Measurements from ENCODE around the gene MICB. TPM values are rescaled to one million over a fixed set of nuclear protein-coding genes. Genes with fewer than 3 reads are reported as not detected.

MICB gene
- polyA plus RNA-seq, 1 donor (not counting 4 experiments of a cell fraction or from before 2014, with no cell fraction given) = 8.6 TPM

DNA sequence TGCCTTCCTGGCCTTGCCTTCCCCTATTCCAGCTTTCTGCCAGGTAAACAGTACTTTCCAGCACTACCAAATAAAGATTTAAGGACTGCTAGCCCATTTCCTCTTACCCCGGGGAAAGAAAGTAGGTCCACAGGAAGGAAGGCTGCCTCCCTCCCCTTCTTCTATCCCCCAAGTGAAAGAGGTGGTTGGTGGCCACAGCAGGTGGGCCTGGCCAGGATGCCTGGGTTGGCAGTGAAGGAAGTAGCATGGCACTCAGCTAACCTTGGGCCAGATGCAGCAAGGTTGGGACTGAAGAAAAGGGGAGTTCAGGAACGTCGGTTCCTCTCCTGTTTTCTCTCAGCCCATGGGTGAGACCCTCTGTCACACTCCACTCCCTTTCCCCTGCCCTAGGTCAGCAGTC is 58.4 kb downstream of the MICB start:
- Histone ChIP-seq H3K36me3 (ENCODE audit: control insufficient read depth in 2 of 2, extremely low read depth in 1 of 2, insufficient read depth in 2 of 2, low read length in 2 of 2) (peaks cover 10 to 15% of the 10 kb centered on the region in 2 experiments), H4K20me1 (ENCODE audit: control insufficient read depth, extremely low read depth, insufficient read depth, low read length) (no peaks in the 10 kb centered on the region), H3K4me2 (ENCODE audit: control insufficient read depth, extremely low read depth, insufficient read depth, low read depth, low read length) (no peak overlapping the region), H3K4me3 (ENCODE audit: control insufficient read depth in 2 of 3, extremely low read depth in 1 of 3, insufficient read depth in 2 of 3, low read depth in 1 of 3, low read length in 3 of 3) (no peak overlapping the region), H3K9ac (ENCODE audit: control insufficient read depth, extremely low read depth, insufficient read depth, low read length) (no peak overlapping the region), H2AFZ (ENCODE audit: control insufficient read depth, low read length) (no peak overlapping the region), H3K9me3 (ENCODE audit: control insufficient read depth, low read depth, low read length) (no peaks in the 10 kb centered on the region), H3K79me2 (ENCODE audit: control insufficient read depth, insufficient read depth, low read length) (no peaks in the 10 kb centered on the region), H3K9me1 (ENCODE audit: control insufficient read depth, extremely low read depth, insufficient read depth, low read length) (no peaks in the 10 kb centered on the region), H3K4me1 (ENCODE audit: control insufficient read depth, extremely low read depth, insufficient read depth, low read length) (peaks cover 12% of the 10 kb centered on the region), H3K27me3 (ENCODE audit: control insufficient read depth, extremely low read depth, insufficient read depth, low read length) (no peaks in the 10 kb centered on the region), H3K27ac (ENCODE audit: control insufficient read depth, insufficient read depth, low read length) (no peak overlapping the region)
- TF ChIP-seq EZH2 (IDR thresholded peaks at IDR 0.05; ENCODE audit: low read length) = no peak
- TF ChIP-seq, protein P1, sequence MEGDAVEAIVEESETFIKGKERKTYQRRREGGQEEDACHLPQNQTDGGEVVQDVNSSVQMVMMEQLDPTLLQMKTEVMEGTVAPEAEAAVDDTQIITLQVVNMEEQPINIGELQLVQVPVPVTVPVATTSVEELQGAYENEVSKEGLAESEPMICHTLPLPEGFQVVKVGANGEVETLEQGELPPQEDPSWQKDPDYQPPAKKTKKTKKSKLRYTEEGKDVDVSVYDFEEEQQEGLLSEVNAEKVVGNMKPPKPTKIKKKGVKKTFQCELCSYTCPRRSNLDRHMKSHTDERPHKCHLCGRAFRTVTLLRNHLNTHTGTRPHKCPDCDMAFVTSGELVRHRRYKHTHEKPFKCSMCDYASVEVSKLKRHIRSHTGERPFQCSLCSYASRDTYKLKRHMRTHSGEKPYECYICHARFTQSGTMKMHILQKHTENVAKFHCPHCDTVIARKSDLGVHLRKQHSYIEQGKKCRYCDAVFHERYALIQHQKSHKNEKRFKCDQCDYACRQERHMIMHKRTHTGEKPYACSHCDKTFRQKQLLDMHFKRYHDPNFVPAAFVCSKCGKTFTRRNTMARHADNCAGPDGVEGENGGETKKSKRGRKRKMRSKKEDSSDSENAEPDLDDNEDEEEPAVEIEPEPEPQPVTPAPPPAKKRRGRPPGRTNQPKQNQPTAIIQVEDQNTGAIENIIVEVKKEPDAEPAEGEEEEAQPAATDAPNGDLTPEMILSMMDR (optimal IDR thresholded peaks at IDR 0.05 in 1 of 3, IDR thresholded peaks at IDR 0.05 in 1 of 3, conservative IDR thresholded peaks at IDR 0.05 in 1 of 3; ENCODE audit: extremely low read depth in 1 of 3, insufficient read depth in 2 of 3, low read length in 3 of 3) = no peak
- DNase-seq (ENCODE audit: low read depth, low spot score) = no peak
- FAIRE-seq = no peak
- dilution Hi-C loops (cut with MboI; ENCODE audit: extremely low pct_ligation_motif_present, low sequenced_read_pairs) = no loop called here

DNA sequence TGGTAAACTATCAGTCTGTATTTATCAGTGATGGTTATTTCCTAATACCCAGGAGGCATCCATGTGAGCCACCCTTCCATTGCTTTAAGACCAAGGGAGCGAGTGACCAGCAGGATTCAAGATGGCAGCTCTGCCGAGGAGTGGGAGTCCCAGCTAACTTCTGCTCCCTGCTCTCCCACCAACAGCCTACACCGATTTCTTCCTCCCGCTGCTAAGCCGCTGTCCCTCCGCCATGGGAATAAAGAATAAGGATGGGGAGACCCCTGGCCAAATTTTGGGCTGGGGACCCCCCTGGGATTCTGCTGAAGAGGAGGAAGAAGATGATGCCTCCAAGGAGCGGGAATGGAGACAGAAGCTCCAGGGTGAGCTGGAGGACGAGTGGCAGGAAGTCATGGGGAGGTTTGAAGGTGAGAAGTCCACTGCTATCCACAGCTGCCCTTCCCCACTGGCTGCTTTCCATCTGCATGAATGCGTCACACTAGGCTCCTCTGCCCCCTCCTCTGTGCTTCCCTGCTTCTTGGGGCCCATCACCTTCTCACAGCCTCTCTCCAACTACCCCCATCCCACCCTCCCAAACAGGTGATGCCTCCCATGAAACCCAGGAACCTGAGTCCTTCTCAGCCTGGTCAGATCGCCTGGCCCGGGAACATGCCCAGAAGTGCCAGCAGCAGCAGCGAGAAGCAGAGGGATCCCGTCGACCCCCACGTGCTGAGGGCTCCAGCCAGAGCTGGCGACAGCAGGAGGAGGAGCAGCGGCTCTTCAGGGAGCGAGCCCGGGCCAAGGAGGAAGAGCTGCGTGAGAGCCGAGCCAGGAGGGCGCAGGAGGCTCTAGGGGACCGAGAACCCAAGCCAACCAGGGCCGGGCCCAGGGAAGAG is 59.7 kb downstream of the MICB start:
- no peak overlapping the region for H3K27ac ChIP-seq (ENCODE audit: control insufficient read depth, insufficient read depth, low read length)
- dilution Hi-C loops (cut with MboI; ENCODE audit: extremely low pct_ligation_motif_present, low sequenced_read_pairs) = no loop called here
- H2AFZ ChIP-seq (ENCODE audit: control insufficient read depth, low read length) = no peak overlapping the region
- H3K4me1 ChIP-seq (ENCODE audit: control insufficient read depth, extremely low read depth, insufficient read depth, low read length) = peaks cover 12% of the 10 kb centered on the region
- no peaks in the 10 kb centered on the region for H3K27me3 ChIP-seq (ENCODE audit: control insufficient read depth, extremely low read depth, insufficient read depth, low read length)
- no peak for DNase-seq (ENCODE audit: low read depth, low spot score)
- no peaks in the 10 kb centered on the region for H3K9me1 ChIP-seq (ENCODE audit: control insufficient read depth, extremely low read depth, insufficient read depth, low read length)
- TF ChIP-seq, protein P1 (optimal IDR thresholded peaks at IDR 0.05 in 1 of 3, IDR thresholded peaks at IDR 0.05 in 1 of 3, conservative IDR thresholded peaks at IDR 0.05 in 1 of 3; ENCODE audit: extremely low read depth in 1 of 3, insufficient read depth in 2 of 3, low read length in 3 of 3) = no peak
- TF ChIP-seq EZH2 (IDR thresholded peaks at IDR 0.05; ENCODE audit: low read length) = no peak
- no peaks in the 10 kb centered on the region for H4K20me1 ChIP-seq (ENCODE audit: control insufficient read depth, extremely low read depth, insufficient read depth, low read length)
- H3K9me3 ChIP-seq (ENCODE audit: control insufficient read depth, low read depth, low read length) = no peaks in the 10 kb centered on the region
- peaks cover 10 to 17% of the 10 kb centered on the region in 2 experiments for H3K36me3 ChIP-seq (ENCODE audit: control insufficient read depth in 2 of 2, extremely low read depth in 1 of 2, insufficient read depth in 2 of 2, low read length in 2 of 2)
- no peak overlapping the region for H3K4me3 ChIP-seq (ENCODE audit: control insufficient read depth in 2 of 3, extremely low read depth in 1 of 3, insufficient read depth in 2 of 3, low read depth in 1 of 3, low read length in 3 of 3)
- no peak overlapping the region for H3K4me2 ChIP-seq (ENCODE audit: control insufficient read depth, extremely low read depth, insufficient read depth, low read depth, low read length)
- no peak for FAIRE-seq
- no peak overlapping the region for H3K9ac ChIP-seq (ENCODE audit: control insufficient read depth, extremely low read depth, insufficient read depth, low read length)
- no peaks in the 10 kb centered on the region for H3K79me2 ChIP-seq (ENCODE audit: control insufficient read depth, insufficient read depth, low read length)

All from keratinocyte (primary cell).